Duodenal mucosa (tissue), 2 donors: ENCODE measurements around the gene ABCC12.

Source experiments
- H3K27ac ChIP-seq: one replicate; pipeline ENCODE4 v1.7.0; 2013; ENCODE audit warnings: low read depth, low read length
- H3K27me3 ChIP-seq, 2 donors: one replicate each; pipeline ENCODE4 v1.7.0; 2013; ENCODE audit warnings: low read length in 2 of 2, control low read depth in 1 of 2; ENCODE audit not compliant: insufficient read depth in 2 of 2, control insufficient read depth in 1 of 2
- H3K36me3 ChIP-seq, 2 donors: one replicate each; pipeline ENCODE4 v1.7.0; 2013; ENCODE audit warnings: low read length in 2 of 2, control low read depth in 1 of 2; ENCODE audit not compliant: insufficient read depth in 2 of 2, control insufficient read depth in 1 of 2
- H3K4me1 ChIP-seq, 2 donors: one replicate each; pipeline ENCODE4 v1.7.0; 2013; ENCODE audit warnings: low read length in 2 of 2, control low read depth in 1 of 2; ENCODE audit not compliant: insufficient read depth in 2 of 2, control insufficient read depth in 1 of 2
- H3K4me3 ChIP-seq, 2 donors: one replicate each; pipeline ENCODE4 v1.7.0; 2013; ENCODE audit warnings: low read length in 2 of 2, low read depth in 1 of 2
- H3K9ac ChIP-seq, 2 donors: one replicate each; pipeline ENCODE4 v1.7.0; 2013; ENCODE audit warnings: low read length in 2 of 2, low read depth in 1 of 2
- H3K9me3 ChIP-seq, 2 donors: one replicate each; pipeline ENCODE4 v1.7.0; 2013; ENCODE audit warnings: low read length in 2 of 2, control low read depth in 1 of 2; ENCODE audit not compliant: control insufficient read depth in 1 of 2

The ABCC12 gene

DNA sequence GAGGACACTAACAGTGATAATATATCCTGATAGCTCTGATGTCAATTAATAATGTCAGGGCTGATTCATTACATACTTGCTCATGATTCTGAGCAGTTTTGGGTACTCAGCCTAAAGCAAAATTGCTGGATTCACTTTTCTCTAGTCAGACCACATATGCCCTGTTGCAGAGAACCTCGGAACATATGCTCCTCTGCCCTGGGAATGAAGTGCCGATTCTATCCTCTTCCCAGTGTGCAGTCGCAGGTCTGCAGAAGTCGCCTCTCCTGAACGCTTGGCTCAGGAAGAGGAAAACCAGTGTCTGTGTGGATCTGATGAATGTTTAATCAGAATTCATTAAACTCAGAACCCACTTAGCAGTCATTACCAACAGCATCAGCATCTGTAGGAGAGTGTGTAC, 34.5 kb downstream of the ABCC12 start:
- no peak overlapping the region for H3K27ac ChIP-seq
- H3K36me3 ChIP-seq, result no peaks in the 10 kb centered on the region
- H3K9me3 ChIP-seq, result no peaks in the 10 kb centered on the region
- H3K9ac ChIP-seq, result no peak overlapping the region
- H3K27me3 ChIP-seq, result no peaks in the 10 kb centered on the region
- no peaks in the 10 kb centered on the region for H3K4me1 ChIP-seq
- no peak overlapping the region for H3K4me3 ChIP-seq

DNA sequence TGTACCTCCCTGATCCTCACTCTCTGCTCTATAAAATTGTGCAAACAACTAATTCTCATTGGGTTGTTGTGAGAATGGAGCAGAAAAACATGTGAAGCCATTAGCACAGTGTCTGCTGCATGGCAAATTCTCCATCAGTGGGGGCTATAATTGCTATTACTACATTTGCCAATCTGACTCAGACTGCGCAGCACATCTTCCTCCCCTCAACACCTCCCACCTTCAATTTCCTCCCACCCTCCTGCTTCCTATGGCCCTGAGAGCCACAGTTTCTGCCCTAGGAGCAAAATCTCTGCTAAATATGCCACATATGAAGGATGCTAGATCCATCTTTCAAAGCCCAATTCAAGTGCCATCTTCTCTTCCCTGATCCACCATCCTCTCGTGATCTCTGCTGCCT, 37.0 kb downstream of the ABCC12 start:
- Histone ChIP-seq H3K27me3 (no peaks in the 10 kb centered on the region), H3K9me3 (no peaks in the 10 kb centered on the region), H3K27ac (no peak overlapping the region), H3K4me3 (no peak overlapping the region), H3K4me1 (no peaks in the 10 kb centered on the region), H3K36me3 (no peaks in the 10 kb centered on the region), H3K9ac (no peak overlapping the region)

DNA sequence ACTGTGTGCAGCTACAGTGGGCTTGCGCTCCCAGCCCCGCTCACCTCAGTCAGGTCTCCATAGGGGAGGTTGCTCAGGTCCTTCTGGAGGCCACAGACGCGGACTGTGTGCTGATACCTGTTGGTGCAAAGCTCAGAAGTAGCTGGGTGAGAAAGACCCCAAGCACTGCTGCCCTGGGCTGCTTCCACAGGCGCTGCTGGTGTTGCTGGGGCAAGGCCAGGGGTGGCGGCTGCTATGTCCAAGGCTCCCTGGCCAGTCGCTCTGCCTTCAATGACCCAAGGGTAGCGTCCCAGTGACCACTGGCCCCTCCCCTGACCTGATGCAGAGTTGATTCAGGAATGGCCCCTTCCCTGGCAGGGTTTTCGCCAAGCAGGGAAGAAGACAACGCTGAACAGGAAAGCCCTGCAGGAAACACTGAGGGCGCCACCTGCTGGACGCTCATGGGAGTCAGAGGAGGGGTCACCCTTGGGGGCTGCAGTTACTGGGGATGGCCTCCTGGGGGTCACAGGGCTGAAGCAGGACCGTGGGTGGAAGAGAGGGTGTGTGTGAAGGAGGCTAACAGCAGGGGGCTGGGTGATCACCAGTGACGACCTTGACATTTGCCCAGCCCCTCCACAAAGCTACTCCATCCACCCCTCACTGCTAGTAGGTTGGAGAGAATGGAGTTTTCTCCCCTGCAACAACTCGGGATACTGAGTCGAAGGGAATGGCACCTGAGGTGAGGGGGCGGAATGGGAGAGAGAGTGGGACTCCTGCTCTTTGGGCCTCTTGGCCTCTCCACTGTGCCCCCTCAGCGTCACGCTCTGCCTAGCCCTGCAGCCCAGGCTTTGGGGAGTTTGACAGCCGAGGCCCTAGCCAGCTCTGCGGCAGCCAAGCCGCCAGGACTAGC, 38.3 kb downstream of the ABCC12 start:
- Histone ChIP-seq H3K27ac (no peak overlapping the region), H3K36me3 (no peaks in the 10 kb centered on the region), H3K4me1 (no peaks in the 10 kb centered on the region), H3K4me3 (no peak overlapping the region), H3K27me3 (no peaks in the 10 kb centered on the region), H3K9ac (no peak overlapping the region), H3K9me3 (no peaks in the 10 kb centered on the region)

DNA sequence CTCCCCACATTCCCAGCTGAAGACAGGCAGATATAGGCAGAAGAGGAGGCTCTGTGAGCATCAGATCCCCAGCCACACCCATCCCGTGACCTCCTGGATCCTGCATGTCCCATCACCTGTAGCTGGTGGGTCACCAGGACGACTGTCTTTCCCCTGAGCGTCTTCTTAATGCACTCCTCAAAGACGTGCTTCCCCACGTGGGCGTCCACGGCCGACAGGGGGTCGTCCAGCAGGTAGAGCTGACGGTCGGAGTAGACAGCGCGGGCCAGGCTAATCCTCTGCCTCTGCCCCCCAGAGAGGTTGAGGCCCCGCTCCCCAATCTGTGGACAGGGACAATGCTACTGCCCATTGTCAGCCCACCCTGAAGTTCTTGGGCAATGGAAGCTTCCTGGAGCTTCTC, 40.5 kb downstream of the ABCC12 start:
- H3K9me3 ChIP-seq, result no peaks in the 10 kb centered on the region
- H3K4me1 ChIP-seq, result no peaks in the 10 kb centered on the region
- no peak overlapping the region for H3K9ac ChIP-seq
- H3K4me3 ChIP-seq, result no peak overlapping the region
- no peaks in the 10 kb centered on the region for H3K27me3 ChIP-seq
- H3K36me3 ChIP-seq, result no peaks in the 10 kb centered on the region
- H3K27ac ChIP-seq, result no peak overlapping the region

DNA sequence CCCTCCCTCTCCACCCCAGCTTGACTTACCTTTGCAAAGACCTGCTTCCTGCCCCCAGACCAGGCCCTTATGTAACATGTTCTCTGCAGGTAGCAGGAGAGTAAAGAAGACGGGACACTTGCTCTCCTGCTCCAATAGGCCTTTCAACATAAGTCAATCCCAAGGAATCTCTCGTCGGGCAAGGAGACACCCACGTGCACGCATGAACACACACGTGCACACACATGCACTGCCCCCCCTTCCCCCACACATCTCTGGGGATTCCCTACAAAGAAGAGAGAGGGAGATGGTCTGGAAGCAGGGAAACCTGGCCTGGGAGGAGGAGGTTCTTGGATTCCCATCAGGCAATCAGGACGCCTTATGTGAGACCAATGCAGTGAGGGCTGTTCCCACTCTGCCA, 41.4 kb downstream of the ABCC12 start:
- Histone ChIP-seq H3K9ac (no peak overlapping the region), H3K4me1 (no peaks in the 10 kb centered on the region), H3K4me3 (no peak overlapping the region), H3K27ac (no peak overlapping the region), H3K27me3 (no peaks in the 10 kb centered on the region), H3K9me3 (no peaks in the 10 kb centered on the region), H3K36me3 (no peaks in the 10 kb centered on the region)

DNA sequence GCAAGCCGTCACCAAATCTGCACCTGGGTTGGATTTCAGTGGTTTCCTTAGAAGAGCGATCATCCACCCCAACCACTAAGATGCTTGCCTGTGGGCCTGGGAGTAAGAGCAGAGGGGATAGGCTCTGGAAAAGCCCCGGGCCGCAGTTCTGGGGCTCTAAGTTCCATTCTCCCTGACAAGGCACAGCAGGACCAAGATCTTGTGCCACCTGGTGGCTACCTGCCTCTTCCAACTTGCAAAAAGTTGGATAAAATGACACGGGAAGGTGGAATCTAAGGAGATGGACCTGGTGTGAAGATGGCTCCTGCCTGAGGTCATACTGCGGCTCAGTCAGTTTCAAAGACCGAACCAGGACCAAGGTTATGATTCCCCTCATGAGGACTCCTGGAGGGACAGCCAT, 42.3 kb downstream of the ABCC12 start:
- Histone ChIP-seq H3K9me3 (no peaks in the 10 kb centered on the region), H3K4me1 (no peaks in the 10 kb centered on the region), H3K9ac (no peak overlapping the region), H3K4me3 (no peak overlapping the region), H3K27me3 (no peaks in the 10 kb centered on the region), H3K27ac (no peak overlapping the region), H3K36me3 (no peaks in the 10 kb centered on the region)

DNA sequence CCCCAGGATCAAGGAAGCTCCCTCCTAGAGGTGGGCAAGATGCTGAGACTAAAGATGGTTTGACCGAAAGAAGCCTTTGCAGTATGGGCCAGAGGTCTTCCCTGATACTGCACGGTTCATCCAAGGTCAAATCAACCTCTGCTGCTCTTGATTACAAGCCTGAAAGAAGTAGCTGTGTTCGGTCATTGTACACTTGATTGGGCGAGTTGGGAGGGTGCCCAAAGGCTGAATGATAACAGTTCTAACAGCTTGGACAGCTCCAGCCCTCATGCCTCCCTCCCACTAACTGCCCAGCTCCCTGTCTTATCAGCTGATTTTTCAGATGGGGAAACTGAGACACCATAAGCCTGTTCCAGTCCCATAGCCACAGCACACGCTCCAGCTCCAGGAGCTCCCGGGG, 42.8 kb downstream of the ABCC12 start:
- Histone ChIP-seq H3K27me3 (no peaks in the 10 kb centered on the region), H3K4me3 (no peak overlapping the region), H3K27ac (no peak overlapping the region), H3K9me3 (no peaks in the 10 kb centered on the region), H3K36me3 (no peaks in the 10 kb centered on the region), H3K9ac (no peak overlapping the region), H3K4me1 (no peaks in the 10 kb centered on the region)

DNA sequence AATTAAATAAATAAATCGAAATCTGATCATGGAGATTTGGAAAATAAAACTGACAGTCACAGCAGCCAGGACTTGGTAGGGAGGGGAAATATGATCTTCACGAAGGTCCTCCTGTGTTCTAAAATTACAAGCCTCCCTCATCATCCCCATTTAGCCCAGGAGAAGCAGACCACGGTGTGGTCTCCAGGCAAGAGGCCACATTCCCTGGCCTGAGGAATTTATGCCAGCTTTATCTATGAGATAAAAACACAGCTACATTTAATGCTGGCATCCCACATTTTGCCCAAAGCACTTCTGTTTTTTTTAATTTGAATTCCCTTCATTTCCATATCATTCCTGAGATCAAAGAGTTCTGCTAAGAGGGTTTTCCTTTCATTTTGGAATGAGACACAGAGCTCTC, 43.2 kb downstream of the ABCC12 start:
- Histone ChIP-seq H3K9ac (no peak overlapping the region), H3K9me3 (no peaks in the 10 kb centered on the region), H3K4me3 (no peak overlapping the region), H3K4me1 (no peaks in the 10 kb centered on the region), H3K27me3 (no peaks in the 10 kb centered on the region), H3K27ac (no peak overlapping the region), H3K36me3 (no peaks in the 10 kb centered on the region)

DNA sequence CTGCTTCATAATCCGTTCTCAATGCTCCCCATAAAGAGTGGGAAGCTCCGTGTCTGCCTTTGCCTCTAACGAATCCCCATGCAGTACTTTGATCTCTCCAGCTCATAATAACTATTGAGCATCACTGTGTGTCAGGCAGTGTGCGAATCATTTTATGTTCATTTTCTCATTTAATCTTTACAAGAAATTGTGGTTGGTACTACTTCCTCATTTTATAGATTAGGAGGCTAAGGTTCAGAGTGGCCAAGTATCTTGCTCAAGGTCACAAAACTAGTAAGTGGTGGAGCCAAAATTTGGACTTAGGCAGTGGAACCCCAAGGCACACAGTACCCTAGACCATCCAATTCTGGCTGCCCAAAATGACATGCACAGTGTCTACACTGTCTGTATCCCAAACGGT, 44.8 kb downstream of the ABCC12 start:
- no peaks in the 10 kb centered on the region for H3K27me3 ChIP-seq
- H3K4me3 ChIP-seq, result no peak overlapping the region
- no peak overlapping the region for H3K27ac ChIP-seq
- no peak overlapping the region for H3K9ac ChIP-seq
- no peaks in the 10 kb centered on the region for H3K9me3 ChIP-seq
- no peaks in the 10 kb centered on the region for H3K4me1 ChIP-seq
- H3K36me3 ChIP-seq, result no peaks in the 10 kb centered on the region

DNA sequence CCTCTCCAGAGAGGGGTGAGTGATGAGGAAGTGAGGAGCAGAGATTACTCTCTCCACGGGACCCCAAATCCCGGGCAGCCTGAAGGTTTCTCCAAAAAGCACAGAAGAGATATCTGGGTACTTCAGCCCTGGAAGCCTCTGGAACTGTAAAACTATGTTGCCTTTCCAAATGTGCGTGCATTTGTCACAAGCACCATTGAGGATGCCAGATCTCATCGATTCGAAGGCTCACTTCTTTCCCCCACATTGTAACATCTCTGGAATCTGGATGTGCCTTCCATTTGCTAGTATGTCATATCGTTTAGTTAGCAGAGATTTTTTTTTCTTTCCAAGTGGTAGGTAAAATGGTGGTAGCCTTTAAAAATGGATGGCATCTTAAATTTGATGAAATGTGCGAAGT, 45.8 kb downstream of the ABCC12 start:
- H3K9ac ChIP-seq, result no peak overlapping the region
- no peak overlapping the region for H3K4me3 ChIP-seq
- no peaks in the 10 kb centered on the region for H3K9me3 ChIP-seq
- H3K36me3 ChIP-seq, result no peaks in the 10 kb centered on the region
- H3K4me1 ChIP-seq, result no peaks in the 10 kb centered on the region
- H3K27ac ChIP-seq, result no peak overlapping the region
- H3K27me3 ChIP-seq, result no peaks in the 10 kb centered on the region
